Adrenal gland (tissue), 12 donors: ENCODE data around the gene CFAP73. TPM values are rescaled to one million over a fixed set of nuclear protein-coding genes. Genes with fewer than 3 reads are reported as not detected.
A peak's percentile ranks its signal among the peaks of the same experiment; 100 is the strongest.

ENCODE experiments used
- DNase-seq, 7 donors: peaks; one replicate each; pipeline ENCODE4 v3.0.0-alpha.2; 2019 to 2020
- H3K27ac ChIP-seq, 5 donors: fragments of 200-600 bp; sonication (generic) in 4 of 5; 1 replicate in 3 of 5; 2 replicates in 2 of 5; pipeline versions ENCODE4 v1.5.1 to v1.8.0; 2016 to 2020; ENCODE audit warnings: mild to moderate bottlenecking in 1 of 5
- H3K27me3 ChIP-seq: fragments of 200-600 bp; 2 replicates; pipeline ENCODE4 v1.8.0; 2021
- H3K36me3 ChIP-seq, 2 donors: fragments of 200-600 bp; replicated peaks in 1 of 2; 1 replicate in 1 of 2; 2 replicates in 1 of 2; pipeline versions ENCODE4 v1.5.1 to v1.8.0; 2018 to 2022
- H3K4me1 ChIP-seq, 2 donors: fragments of 200-600 bp; replicated peaks in 1 of 2; 1 replicate in 1 of 2; 2 replicates in 1 of 2; pipeline versions ENCODE4 v1.5.1 to v1.8.0; 2018 to 2021
- H3K4me3 ChIP-seq, 4 donors: fragments of 200-600 bp; sonication (generic) in 3 of 4; one replicate each; pipeline ENCODE4 v1.5.1; 2016 to 2018
- H3K9me3 ChIP-seq, 3 donors: fragments of 200-600 bp; sonication (generic) in 1 of 3; replicated peaks in 1 of 3; 1 replicate in 2 of 3; 2 replicates in 1 of 3; pipeline versions ENCODE4 v1.5.1 to v1.8.0; 2016 to 2021
- CTCF ChIP-seq, 6 experiments: fragments of 450-650 bp in 4 of 6; fragments of 200-600 bp in 2 of 6; sonication (generic) in 1 of 6; IDR thresholded peaks; 1 replicate in 5 of 6; 2 replicates in 1 of 6; pipeline versions ENCODE4 v1.5.1 to v1.8.0; 2016 to 2021; ENCODE audit warnings: antibody characterized with exemption in 6 of 6, mild to moderate bottlenecking in 2 of 6, moderate library complexity in 1 of 6
- POLR2A ChIP-seq, 2 donors: fragments of 450-650 bp; IDR thresholded peaks; one replicate each; pipeline ENCODE4 v1.6.1; 2017; ENCODE audit warnings: antibody characterized with exemption in 2 of 2, mild to moderate bottlenecking in 2 of 2, moderate library complexity in 1 of 2
- WGBS, 4 donors: extraction: QIAGEN DNeasy Blood & Tissue Kit in 2 of 4; methylation state at CpG; one replicate each; pipeline versions ENCODE4 v1.1.5 to v1.1.7; 2013 to 2017; 5-methylcytosine and 5-hydroxymethylcytosine counted together
- intact Hi-C, 2 donors: fragments of 100-400 bp; cut with DNase I; formaldehyde crosslinking; loops; one replicate each; pipeline versions ENCODE4 v1.14.1 to v1.15.0; 2022 to 2023
- polyA plus RNA-seq, 3 donors: library from polyadenylated mRNA; stranded (reverse); fragments of 200-250 nt in 2 of 3; fragments of 350-450 nt in 1 of 3; fragmentation: Illumina TruSeq in 1 of 3; extraction: RNeasy Lipid Tissue Mini Kit (QIAGEN cat#74804) in 1 of 3; gene quantifications; one replicate each; pipeline ENCODE4 v1.2.3, GENCODE V29; 2013 to 2014
- total RNA-seq, 9 donors: library from RNA; depleted of rRNA in 4 of 9; stranded (reverse); fragments of >200 nt in 4 of 9; fragments of 120-200 nt in 1 of 9; fragmentation: NEBNext Ultra II Directional in 1 of 9; extraction: Animal tissue kit (Norgen Biotek cat#: 25700) in 1 of 9; gene quantifications; one replicate each; pipeline versions ENCODE4 v1.1.0 to v1.2.4, GENCODE V29; 2013 to 2023
- donor health status: healthy with polysubstance abuse.
- donor health status: Bipolar disorder and iron deficiency.
- donor health status: DM: yes; HTN: yes; CAD: no.
- donor health status: DM: no; HTN: no; CAD: no.
- donor health status: DM: no; HTN: no; CAD: no.
- donor health status: DM: yes; HTN: yes; CAD: no.

CFAP73 gene
- total and polyA plus RNA-seq, 12 donors, result 0.14 to 0.57 (median 0.24) TPM; not detected in 7

GRCh38 chr12:113190761-113191160 lies 41.2 kb downstream of the CFAP73 start:
- intact Hi-C loops, result loop anchor here in 1 of 2 donors (10.0 kb wide), 1 partner anchor 104 kb away; no protein-coding TSS in a partner anchor
- TF ChIP-seq CTCF (IDR thresholded peaks at IDR 0.05) (no peak), POLR2A (IDR thresholded peaks at IDR 0.05) (no peak)
- peaks cover 15 to 47% of the 10 kb centered on the region in 2 donors for H3K4me1 ChIP-seq
- no peaks in the 10 kb centered on the region for H3K9me3 ChIP-seq
- no peak overlapping the region for H3K4me3 ChIP-seq
- WGBS, 4 donors, result 85 to 92% (median 87%) methylated on average over 4 of the region's 4 CpGs
- no peaks in the 10 kb centered on the region for H3K27me3 ChIP-seq
- H3K27ac ChIP-seq, result peak overlapping the region in 2 of 5 donors; percentile 28 to 40
- peak in 3 of 7 donors; percentile 52 to 66 (median 57) for DNase-seq
- H3K36me3 ChIP-seq, result peaks cover 0 to 20% of the 10 kb centered on the region in 2 donors

DNA sequence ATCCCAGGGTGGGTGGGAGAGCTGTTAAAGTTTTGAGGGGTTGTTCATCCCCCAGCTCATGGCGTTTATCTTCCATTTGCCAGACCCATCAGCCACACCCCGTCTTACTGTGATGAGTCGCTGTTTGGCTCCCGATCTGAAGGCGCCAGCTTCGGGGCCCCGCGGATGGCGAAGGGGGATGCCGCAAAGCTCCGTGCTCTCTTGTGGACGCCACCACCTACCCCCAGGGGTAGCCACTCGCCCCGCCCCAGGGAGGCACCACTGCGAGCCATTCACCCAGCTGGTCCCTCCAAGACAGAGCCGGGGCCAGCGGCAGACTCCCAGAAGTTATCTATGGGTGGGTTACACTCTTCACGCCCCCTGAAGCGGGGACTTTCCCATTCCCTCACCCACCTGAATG lies 41.7 kb downstream of the CFAP73 start:
- peak overlapping the region in 1 of 5 donors; percentile 40 for H3K27ac ChIP-seq
- TF ChIP-seq CTCF (IDR thresholded peaks at IDR 0.05), result no peak
- no peak for TF ChIP-seq POLR2A (IDR thresholded peaks at IDR 0.05)
- 80 to 90% (median 87%) methylated on average over 1 to 19 of the region's 19 CpGs for WGBS, 4 donors

GRCh38 chr12:113194971-113195391 lies 45.5 kb downstream of the CFAP73 start:
- WGBS, 4 donors, result 66 to 80% (median 78%) methylated on average over 3 to 4 of the region's 4 CpGs
- peak in 1 of 7 donors; percentile 34 for DNase-seq
- no peak overlapping the region for H3K4me3 ChIP-seq
- H3K36me3 ChIP-seq, result peaks cover 0 to 13% of the 10 kb centered on the region in 2 donors
- intact Hi-C loops, result loop anchor here in 1 of 2 donors (10.0 kb wide), 1 partner anchor 100 kb away; no protein-coding TSS in a partner anchor
- peaks cover 7 to 26% of the 10 kb centered on the region in 2 donors for H3K4me1 ChIP-seq
- H3K27me3 ChIP-seq, result no peaks in the 10 kb centered on the region
- TF ChIP-seq POLR2A (IDR thresholded peaks at IDR 0.05), result no peak
- TF ChIP-seq CTCF (IDR thresholded peaks at IDR 0.05), result no peak
- no peaks in the 10 kb centered on the region for H3K9me3 ChIP-seq
- peak overlapping the region in 2 of 5 donors; percentile 48 to 78 for H3K27ac ChIP-seq

More for the DNA sequence above, 41.7 kb downstream of the CFAP73 start:
- no peak for DNase-seq
- Histone ChIP-seq H3K4me1 (peaks cover 15 to 44% of the 10 kb centered on the region in 2 donors), H3K4me3 (no peak overlapping the region), H3K27me3 (no peaks in the 10 kb centered on the region), H3K9me3 (no peaks in the 10 kb centered on the region), H3K36me3 (peaks cover 0 to 20% of the 10 kb centered on the region in 2 donors)
- intact Hi-C loops, result loop anchor here in 1 of 2 donors (10.0 kb wide), 1 partner anchor 104 kb away; no protein-coding TSS in a partner anchor

DNA sequence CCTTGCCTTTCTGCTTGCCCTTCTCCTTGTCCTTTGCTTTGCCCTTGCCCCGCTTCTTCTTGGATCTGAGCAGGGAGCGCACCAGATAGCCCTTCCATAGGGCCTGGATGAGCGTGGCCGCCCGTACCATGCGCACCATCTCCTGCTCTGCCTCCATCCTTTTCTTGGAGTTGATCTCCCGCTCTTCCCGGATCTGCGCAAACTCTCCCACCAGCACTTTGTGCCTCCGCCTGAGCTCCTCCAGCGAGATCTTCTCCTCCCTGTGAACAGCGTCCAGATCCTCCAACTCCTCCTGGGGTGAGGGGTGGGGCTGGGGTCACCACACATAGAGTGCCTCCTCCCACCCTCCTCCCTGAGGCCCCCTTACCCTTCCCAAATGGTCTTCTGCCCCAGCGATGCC lies 46.1 kb downstream of the CFAP73 start:
- Histone ChIP-seq H3K36me3 (peaks cover 0 to 13% of the 10 kb centered on the region in 2 donors), H3K4me3 (no peak overlapping the region), H3K9me3 (no peaks in the 10 kb centered on the region), H3K4me1 (peaks cover 7 to 26% of the 10 kb centered on the region in 2 donors), H3K27me3 (no peaks in the 10 kb centered on the region), H3K27ac (peak overlapping the region in 1 of 5 donors; percentile 78)
- 93 to 98% (median 95%) methylated on average over 13 of the region's 13 CpGs for WGBS, 4 donors
- DNase-seq, result no peak
- TF ChIP-seq CTCF (IDR thresholded peaks at IDR 0.05), result no peak
- TF ChIP-seq POLR2A (IDR thresholded peaks at IDR 0.05), result no peak
- intact Hi-C loops, result loop anchor here in 1 of 2 donors (10.0 kb wide), 1 partner anchor 99 kb away; no protein-coding TSS in a partner anchor
